HG02884 (cell line): ENCODE results near the gene TGFB1.

Experiments used
- ATAC-seq: cut with Tn5 transposase; IDR thresholded peaks from one replicate; pipeline ENCODE4 v1.9.1; 2021; ENCODE audit warnings: mild to moderate bottlenecking, moderate library complexity; ENCODE audit not compliant: unreplicated experiment

The TGFB1 gene

GRCh38 chr19:41323023-41323422, 30.7 kb downstream of the TGFB1 start:
- no peak for ATAC-seq

- no peak for ATAC-seq
These were observed 31.3 kb downstream of the TGFB1 start for GRCh38 chr19:41322451-41322850.

- ATAC-seq = no peak
These were observed 32.0 kb downstream of the TGFB1 start for GRCh38 chr19:41321600-41322270.

GRCh38 chr19:41321204-41321599, 32.5 kb downstream of the TGFB1 start:
- no peak for ATAC-seq

GRCh38 chr19:41320568-41320967, 33.2 kb downstream of the TGFB1 start:
- ATAC-seq = no peak

GRCh38 chr19:41320185-41320518, 33.6 kb downstream of the TGFB1 start:
- no peak for ATAC-seq

DNA sequence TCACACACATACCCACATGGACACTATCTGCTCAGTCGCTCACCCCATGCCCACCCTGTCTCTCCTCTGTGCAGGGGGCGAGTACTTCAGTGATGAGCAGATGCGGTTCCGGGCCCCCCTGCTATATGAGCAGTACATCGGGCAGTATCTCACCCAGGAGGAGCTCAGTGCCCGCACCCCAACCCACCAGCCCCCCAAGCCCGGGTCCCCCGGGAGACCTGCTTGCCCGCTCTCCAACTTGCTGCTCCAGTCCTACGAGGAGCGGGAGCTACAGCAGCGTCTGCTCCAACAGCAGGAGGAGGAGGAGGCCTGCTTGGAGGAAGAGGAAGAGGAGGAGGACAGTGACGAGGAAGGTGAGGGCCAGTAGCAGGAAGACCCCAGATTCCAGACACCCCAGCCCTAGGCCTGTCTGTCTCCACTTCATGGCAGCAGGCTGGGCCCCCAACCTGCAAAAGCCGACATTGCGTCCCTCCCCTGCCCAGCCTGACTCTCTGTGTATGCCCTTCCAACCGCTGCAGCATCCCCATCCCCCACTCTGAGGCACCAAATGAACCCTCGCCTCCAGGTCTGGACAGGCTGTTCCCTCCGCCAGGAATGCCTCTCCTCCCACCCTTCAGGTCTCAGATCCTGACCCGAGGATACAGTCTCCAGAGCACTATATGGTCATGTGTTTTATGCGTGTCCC, 34.1 kb downstream of the TGFB1 start:
- no peak for ATAC-seq

- ATAC-seq = no peak
These were observed 34.8 kb downstream of the TGFB1 start for GRCh38 chr19:41318696-41319499.

- no peak for ATAC-seq
These were observed 37.3 kb downstream of the TGFB1 start for GRCh38 chr19:41316306-41316920.

GRCh38 chr19:41311613-41312012, 42.1 kb downstream of the TGFB1 start:
- no peak for ATAC-seq

DNA sequence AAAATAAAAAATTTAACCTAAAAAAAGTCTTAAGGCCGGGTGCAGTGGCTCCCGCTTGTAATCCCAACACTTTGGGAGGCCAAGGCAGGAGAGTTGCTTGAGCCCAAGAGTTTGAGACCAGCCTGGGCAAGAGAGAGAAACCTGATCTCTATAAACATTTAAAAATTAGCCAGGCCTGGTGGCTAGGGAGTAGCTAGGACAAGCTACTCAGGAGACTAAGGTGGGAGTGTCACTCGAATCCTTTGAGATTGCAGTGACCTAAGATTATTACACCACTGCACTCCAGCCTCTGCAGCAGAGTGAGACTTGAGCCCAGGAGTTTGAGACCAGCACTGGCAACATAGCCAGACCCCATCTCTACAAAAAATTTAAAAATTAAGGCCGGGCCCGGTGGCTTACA, 42.6 kb downstream of the TGFB1 start:
- ATAC-seq = no peak

DNA sequence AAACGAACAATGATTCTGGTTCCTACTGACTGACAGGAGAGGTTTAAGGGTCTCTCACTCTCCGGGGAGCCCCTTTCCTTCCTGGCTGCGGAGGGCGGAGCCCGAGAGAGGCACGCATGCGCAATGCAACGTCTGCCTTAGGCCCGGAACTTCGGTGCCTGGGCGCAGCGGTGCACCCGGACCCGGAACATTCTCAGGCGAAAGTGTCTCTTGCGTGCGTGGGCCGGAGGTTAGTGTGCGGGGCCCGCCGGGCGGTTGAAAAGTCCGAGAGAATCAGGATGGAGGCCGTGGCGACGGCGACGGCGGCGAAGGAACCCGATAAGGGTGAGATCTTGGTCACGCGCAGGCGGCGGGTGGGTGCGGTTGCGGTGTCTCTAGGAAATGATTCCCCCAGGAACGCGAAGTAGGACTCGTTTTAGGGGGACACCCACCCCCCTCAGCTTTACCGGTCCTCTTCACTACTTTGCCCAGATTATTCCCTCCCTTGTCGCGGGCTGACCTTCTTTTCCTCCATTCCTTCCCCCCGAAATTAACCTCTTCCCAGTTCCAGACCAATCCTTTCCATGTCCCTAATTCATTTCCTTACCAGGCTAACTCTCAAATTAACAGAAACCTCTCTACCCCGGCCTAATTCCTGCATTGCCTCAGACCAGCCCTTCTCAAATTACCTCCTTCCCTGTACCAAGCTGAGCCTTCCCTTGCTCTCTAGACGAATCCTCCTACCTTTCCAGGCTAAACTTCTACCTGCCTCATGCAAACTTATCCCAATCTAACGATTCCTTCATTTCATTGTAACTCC, 43.5 kb downstream of the TGFB1 start, which contains the start of gene CCDC97:
CCDC97 (plus strand) TSS at position 140 of the 799 bp plus-strand sequence; CDS start at position 279, 139 bp downstream.
- no peak for ATAC-seq

DNA sequence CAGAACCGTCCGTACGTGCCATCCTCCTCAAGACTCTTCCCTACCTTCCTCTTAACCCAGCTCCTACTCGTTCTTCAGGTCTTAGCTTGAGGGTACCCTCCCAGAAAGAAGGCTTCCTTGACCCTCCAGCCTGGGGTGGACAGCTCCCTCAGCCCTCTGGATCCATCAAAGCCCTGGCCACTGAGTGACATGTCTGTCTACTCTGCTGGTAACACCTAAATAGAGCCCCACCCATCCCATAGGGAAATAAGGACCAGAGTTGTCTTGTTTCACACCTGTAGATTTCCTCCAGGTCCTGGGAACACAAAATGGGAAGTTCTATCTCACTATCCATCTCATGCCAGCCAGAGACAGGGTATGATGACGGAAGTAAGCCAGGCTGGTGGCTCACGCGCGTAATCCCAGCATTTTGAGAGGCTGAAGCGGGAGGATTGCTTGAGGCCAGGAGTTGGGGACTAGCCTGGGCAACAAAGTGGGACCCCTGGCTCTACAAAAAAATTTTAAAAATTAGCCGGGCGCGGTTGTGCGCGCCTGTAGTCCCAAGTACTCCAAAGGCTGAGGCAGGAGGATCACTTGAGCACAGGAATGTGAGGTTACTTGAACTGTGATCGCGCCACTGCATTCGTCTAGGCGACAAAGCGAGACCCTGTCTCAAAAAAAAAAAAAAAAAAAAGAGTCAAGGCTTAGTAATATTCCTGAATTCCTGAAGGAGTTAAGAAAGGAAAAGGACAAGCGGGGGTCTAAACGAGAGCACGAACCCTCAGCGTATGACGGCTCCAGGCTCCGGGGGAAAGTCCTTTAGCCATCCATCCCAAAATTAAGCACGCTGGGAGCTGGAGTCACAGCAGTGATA, 44.3 kb downstream of the TGFB1 start:
- ATAC-seq = no peak

- ATAC-seq = no peak
These were observed 45.1 kb downstream of the TGFB1 start for GRCh38 chr19:41308450-41309179.

DNA sequence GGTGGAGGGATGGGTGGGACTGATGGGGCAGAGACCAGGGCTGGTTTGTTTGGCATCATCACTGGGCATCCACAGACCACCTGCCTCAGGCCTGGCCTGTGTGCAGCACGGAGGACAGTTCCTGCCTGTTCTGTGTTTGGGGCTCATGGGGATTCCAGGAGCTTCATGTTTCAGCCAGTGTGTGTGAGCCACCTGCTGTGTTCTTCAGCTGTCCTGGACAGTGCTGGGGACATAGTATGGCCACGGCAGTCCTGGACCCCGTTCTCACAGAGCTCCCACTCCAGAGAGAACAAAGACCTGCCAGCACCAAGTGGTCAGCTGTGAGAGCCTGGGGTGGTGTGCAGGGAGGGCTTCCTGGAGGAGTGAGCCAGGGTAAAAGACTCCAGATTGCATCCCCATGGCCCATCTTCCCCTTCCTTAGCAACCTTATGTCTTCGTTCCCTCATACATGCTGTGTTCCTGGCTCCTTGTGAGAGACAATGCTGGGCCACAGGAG, 45.7 kb downstream of the TGFB1 start:
- no peak for ATAC-seq

DNA sequence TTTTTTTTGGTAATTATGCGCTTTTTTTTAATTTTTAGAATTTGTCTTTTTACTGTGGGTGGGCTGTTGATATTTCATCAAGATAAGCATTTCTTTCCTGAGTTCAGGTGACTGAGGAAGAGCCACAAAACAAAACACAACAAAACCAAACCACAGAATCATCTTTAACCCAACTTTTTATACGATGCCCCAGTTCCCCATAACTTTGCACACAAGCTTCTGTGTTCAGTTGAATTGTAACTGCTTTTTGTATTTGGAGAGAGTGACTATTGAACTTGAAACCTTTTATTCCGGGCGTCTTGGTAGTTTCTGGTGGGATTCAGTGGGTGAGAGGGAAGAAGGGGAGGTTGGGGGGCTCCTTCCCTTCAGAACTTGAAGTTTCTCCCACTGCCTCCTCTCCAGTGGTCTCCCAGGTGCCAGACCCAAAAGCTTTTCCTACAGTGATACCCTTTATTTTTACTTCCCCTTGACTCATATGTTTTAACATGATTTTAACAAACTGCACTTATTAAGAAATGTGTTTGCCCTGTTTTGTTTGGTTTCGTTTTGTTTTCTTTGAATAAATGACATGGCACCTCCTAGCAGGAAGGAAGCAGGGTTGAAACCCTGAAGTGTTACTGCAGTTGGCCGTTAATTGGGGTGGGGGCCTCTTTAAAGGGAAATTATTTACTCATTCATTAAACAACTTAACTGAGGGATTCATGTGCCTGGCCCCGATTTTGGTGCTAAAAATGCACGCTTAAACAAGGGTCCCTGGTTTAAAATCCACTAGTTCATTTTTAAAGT, 46.4 kb downstream of the TGFB1 start:
- no peak for ATAC-seq

- no peak for ATAC-seq
These were observed 47.6 kb downstream of the TGFB1 start for GRCh38 chr19:41305927-41306793.
